VCaP (cell line): ENCODE results near the gene GDI2.
"Not testable (repeated sequence)": the region's sequence is repeated elsewhere in the genome, so short reads cannot be mapped to it uniquely, and the experiment has no call there.

ENCODE experiments used
- H3K27ac ChIP-seq: fragments of 450-650 bp; 2 replicates; pipeline ENCODE4 v1.5.1; 2017
- TF ChIP-seq, protein P1 (sequence below): fragments of 450-650 bp; conservative IDR thresholded peaks from 2 replicates; pipeline ENCODE4 v1.5.1; 2017; ENCODE audit warnings: mild to moderate bottlenecking, moderate library complexity

The GDI2 gene

DNA sequence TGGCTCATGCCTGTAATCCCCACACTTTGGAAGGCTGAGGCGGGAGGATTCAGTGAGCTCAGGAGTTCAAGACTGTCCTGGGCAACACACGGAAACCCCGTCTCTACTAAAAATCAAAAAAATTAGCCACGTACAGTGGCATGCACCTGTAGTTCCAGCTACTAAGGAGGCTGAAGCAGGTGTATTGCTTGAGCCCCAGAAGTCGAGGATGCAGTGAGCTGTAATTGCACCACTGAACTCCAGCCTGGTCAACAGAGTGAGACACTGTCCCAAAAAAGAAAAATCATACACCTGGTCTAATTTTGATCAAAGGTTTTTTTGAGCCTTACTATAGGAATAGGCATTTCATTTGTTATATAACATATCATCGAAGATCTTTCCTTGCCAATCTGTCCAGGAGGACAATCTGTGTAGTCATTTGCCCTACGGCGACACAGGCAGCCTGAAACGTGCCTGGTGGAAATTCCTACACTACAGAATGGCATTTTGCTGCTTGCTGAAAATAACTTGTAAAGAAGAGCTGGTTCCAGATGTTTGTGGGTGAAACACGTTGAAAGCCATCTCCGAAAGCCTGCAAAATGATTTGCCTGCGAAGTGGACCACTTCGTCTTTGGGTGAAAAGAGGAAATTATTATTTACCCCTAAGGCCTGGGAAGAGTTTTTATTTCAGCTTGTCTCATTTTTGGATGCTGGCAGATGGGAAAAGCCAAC is 31.3 kb upstream of the GDI2 start:
- H3K27ac ChIP-seq: no peak overlapping the region
- TF ChIP-seq, protein P1, sequence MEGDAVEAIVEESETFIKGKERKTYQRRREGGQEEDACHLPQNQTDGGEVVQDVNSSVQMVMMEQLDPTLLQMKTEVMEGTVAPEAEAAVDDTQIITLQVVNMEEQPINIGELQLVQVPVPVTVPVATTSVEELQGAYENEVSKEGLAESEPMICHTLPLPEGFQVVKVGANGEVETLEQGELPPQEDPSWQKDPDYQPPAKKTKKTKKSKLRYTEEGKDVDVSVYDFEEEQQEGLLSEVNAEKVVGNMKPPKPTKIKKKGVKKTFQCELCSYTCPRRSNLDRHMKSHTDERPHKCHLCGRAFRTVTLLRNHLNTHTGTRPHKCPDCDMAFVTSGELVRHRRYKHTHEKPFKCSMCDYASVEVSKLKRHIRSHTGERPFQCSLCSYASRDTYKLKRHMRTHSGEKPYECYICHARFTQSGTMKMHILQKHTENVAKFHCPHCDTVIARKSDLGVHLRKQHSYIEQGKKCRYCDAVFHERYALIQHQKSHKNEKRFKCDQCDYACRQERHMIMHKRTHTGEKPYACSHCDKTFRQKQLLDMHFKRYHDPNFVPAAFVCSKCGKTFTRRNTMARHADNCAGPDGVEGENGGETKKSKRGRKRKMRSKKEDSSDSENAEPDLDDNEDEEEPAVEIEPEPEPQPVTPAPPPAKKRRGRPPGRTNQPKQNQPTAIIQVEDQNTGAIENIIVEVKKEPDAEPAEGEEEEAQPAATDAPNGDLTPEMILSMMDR: no peak

DNA sequence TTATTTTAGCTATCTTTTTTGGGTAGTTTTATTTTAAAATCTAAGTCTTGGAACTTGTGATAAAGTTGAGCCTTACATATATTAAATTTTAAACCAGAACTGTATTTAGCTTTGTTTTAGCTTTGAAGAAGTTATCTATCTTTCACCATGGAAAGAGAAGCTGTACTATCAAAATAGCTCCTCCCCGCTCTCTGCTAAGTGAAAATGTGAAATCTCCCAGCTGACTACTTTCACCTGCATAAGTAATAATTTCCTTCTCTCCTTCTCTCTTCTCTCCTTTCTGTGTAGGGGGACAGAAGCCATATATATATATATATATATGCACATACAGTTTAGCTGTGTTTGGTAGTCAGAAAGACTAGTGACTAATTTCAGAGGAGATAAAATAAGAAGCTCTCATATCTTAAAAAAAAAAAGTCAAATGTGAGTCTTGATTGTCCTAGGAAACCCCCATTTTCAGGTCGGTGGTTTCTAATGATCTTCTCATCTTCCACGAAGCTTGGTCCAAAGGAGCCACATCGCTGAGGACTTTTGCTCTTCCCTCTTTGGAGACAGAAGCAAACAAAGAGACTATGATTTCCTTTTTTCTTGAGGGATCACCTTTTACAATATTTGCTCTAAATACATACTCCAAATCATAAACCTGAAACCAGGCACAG is 30.6 kb upstream of the GDI2 start:
- TF ChIP-seq, protein P1: no peak
- H3K27ac ChIP-seq: no peak overlapping the region

DNA sequence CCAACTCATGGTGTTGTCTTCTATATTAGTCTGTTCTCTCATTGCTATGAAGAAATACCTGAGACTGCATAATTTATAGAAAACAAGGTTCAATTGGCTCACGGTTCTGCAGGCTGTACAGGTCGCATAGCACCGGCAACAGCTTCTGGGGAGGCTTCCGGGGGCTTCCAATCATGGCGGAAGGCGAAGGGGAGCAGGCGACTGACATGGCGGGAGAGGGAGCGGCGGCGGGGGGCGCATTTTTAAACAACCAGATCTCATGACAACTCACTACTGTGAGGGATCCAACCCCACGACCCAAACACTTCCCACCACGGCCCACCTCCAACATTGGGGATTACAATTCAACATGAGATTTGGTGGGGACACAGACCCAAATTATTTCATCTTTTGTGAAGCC is 28.7 kb upstream of the GDI2 start:
- TF ChIP-seq, protein P1: no peak
- no peak overlapping the region for H3K27ac ChIP-seq

DNA sequence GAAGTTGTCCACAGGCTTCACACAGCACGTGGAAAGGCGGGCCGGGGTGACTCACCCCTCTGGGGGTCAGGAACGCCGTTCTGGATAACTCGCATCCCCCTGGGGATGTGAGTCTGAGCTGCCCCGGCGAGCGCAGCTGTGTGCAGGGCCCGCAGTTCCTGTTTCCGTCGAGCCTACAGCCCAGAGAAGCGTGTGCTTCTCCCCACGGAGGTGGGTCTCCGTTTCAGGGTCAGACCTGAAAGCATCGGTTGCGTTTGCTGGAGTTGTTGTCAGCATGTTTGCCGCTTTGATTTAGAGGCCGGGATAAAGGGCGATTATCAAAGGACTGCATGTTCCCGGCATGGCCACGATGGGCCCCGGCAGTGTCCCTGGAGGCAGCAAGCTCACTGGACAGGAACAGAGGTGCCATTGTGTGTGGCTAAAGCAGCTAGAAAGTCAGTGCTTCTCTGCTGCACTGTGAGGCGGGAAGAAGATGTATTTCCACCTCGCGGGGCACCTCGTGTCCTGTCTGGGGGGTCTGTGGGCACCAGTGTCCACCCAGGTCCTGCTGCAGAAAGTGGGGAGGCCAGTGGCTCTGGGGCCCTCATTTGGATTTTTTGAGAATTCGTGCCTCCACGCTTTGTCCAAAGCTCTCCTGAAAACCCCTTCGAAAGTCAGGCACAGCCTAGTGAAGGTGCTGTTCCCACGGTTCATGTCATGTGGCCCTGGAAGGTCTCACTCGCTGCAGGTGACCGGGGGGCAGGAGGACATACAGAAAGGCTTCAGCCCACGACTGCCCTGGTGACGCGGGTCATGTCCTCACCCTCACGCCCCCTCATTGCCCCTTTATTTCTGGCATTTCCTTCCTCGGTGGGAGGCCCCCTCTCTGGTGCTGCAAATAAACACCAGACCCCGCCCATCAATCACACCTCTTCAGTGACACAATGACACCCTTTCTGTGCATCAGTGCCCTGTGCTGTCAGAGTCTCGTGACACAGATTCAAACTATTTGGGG is 27.4 kb upstream of the GDI2 start:
- H3K27ac ChIP-seq: no peak overlapping the region
- TF ChIP-seq, protein P1: no peak

DNA sequence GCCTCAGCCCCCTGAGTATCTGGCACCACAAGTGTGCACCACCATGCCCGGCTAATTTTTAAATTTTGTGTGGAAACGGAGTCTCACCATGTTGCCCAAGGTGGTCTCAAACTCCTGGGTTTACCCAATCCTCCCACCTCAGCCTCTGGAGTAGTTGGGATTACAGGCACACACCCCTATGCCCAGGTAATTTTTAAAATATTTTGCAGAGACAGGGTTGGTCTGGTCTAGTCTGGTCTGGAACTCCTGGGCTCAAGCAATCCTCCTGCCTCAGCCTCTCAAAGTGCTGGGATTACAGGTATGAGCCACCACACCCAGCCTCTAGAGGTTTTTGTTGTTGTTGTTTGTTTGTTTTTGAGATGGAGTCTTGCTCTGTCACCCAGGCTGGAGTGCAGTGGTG is 22.9 kb upstream of the GDI2 start:
- H3K27ac ChIP-seq: not testable (repeated sequence)

DNA sequence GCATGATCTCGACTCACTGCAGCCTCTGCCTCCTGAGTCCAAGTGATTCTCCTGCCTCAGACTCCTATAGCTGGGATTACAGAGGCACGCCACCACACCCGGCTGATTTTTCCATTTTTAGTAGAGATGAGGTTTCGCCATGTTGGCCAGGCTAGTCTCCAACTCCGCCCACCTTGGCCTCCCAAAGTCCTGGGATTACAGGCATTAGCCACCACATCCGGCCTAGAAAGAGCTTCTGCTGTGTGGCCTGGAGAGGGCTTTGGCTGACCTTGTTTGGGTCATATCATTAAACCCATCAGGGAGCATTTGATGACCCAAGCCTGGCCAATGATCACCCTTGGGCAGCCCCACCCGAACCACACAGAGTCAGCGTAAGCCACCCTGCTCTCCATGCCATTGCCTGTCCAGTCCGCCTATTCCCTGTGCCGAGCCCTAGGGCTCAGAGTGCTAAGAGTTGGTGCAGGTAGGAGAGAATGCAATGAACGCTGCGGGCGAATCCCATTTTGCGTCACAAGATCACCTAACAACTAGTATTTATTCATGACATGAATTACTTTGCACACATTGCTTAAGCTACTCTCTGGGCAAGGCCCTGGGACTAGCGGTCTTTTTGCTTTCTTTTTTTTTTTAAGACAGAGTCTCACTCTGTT is 22.3 kb upstream of the GDI2 start:
- TF ChIP-seq, protein P1: no peak
- H3K27ac ChIP-seq: no peak overlapping the region

DNA sequence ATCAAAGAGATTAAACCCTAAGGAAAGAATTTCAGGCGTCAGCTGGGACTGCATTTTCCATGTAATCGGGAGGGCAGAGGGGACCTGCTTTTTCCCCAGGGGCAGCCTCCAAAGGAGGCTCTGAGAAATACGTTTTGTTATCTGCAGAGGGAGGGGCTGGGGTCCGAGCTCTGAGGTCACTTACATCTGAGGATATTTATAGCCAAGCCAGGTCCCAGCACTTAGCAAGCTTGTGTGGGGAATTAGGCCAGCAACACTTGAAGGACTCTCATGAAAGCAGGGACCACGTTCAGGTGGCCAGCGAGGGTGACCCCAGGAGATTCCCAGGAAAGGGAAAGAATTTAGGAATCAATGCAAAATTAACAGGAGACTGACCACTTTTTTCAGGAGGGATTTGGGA is 20.6 kb upstream of the GDI2 start:
- TF ChIP-seq, protein P1: no peak
- no peak overlapping the region; the same call in 1 of the 2 replicates for H3K27ac ChIP-seq
